Measurements from ENCODE around the gene NRXN3. TPM values are rescaled to one million over a fixed set of nuclear protein-coding genes. Genes with fewer than 3 reads are reported as not detected.

Gene NRXN3
- total RNA-seq, 1 experiment from 2014 or later = 0.02 TPM

DNA sequence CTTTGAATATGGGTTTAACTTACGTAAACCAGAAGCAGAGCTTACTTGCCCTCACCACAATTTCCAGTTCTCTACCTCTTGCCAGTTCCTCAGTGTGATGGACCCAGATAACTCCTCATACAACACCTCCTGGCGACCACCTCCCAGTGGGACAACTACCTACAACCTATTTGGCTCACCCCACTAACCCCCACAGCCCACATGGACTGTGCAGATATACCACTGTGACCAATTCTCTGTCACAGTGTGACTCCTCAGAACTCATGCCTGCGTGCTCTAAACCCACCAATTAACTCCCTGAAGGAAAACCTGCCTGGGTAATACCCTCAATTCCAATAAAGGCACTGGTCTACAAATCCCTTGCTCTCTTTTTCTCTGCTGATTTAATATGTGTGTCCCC, 1729.4 kb downstream of the NRXN3 start:
- H3K4me1 ChIP-seq = no peaks in the 10 kb centered on the region

DNA sequence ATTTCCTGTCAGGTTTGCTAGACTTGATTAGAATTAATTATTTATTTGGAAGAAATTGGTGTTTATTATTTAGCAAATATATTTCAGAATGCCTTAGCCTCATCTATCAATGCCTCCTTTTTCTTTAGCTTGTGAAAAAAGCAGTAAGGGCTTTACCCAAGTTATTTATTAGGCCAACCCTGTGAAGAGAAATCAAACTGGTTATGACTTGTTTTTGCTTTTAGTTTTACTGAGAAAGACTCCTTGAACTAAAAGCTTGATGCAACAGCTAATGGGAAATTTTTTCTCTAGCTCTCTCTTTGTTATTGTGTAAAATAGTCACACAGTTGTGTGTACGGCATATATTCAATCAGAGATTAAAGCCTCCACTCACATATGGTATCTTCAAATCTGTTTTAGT, 1734.3 kb downstream of the NRXN3 start:
- no peak overlapping the region for H3K27ac ChIP-seq
- no peaks in the 10 kb centered on the region for H3K27me3 ChIP-seq
- H3K36me3 ChIP-seq = no peaks in the 10 kb centered on the region
- H3K9me3 ChIP-seq (replicated peaks) = no peaks in the 10 kb centered on the region
- H3K4me3 ChIP-seq = no peak overlapping the region
- no peak for DNase-seq
- no peaks in the 10 kb centered on the region for H3K4me1 ChIP-seq

More for the DNA sequence above, 1729.4 kb downstream of the NRXN3 start:
- H3K27ac ChIP-seq = no peak overlapping the region
- H3K27me3 ChIP-seq = no peaks in the 10 kb centered on the region
- H3K36me3 ChIP-seq = no peaks in the 10 kb centered on the region
- H3K4me3 ChIP-seq = no peak overlapping the region
- DNase-seq = no peak
- no peaks in the 10 kb centered on the region for H3K9me3 ChIP-seq (replicated peaks)

- H3K36me3 ChIP-seq = no peaks in the 10 kb centered on the region
- H3K27me3 ChIP-seq = no peaks in the 10 kb centered on the region
- no peaks in the 10 kb centered on the region for H3K9me3 ChIP-seq (replicated peaks)
- no peak for DNase-seq
- H3K27ac ChIP-seq = no peak overlapping the region
- no peak overlapping the region for H3K4me3 ChIP-seq
- no peaks in the 10 kb centered on the region for H3K4me1 ChIP-seq
These were observed 1736.8 kb downstream of the NRXN3 start for GRCh38 chr14:79906994-79907393.

DNA sequence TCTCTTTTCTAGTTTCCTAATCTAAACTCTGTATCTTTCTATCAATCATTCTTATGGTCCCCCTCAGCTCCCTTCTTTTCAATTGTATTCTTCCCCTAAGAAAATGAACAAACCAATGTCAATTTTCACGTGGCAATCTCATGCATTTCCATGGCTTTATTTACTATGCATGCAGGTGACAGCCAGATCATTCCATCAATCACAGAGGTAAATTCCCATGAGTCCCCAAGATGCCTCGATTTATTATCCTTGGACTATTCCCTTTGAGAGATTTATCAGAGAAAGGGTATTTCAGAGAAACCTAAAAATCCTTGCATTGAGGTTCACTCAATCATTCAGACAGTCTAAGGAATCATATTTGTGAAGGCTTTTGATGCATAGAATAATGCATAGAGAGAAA, 1739.9 kb downstream of the NRXN3 start:
- Histone ChIP-seq H3K9me3 (replicated peaks) (no peaks in the 10 kb centered on the region), H3K36me3 (no peaks in the 10 kb centered on the region), H3K27me3 (no peaks in the 10 kb centered on the region), H3K27ac (no peak overlapping the region), H3K4me1 (no peaks in the 10 kb centered on the region), H3K4me3 (no peak overlapping the region)
- DNase-seq = no peak

- Histone ChIP-seq H3K27me3 (no peaks in the 10 kb centered on the region), H3K4me3 (no peak overlapping the region), H3K27ac (no peak overlapping the region), H3K36me3 (no peaks in the 10 kb centered on the region), H3K9me3 (replicated peaks) (no peaks in the 10 kb centered on the region), H3K4me1 (no peaks in the 10 kb centered on the region)
- DNase-seq = no peak
These were observed 1741.6 kb downstream of the NRXN3 start for GRCh38 chr14:79911744-79912143.

DNA sequence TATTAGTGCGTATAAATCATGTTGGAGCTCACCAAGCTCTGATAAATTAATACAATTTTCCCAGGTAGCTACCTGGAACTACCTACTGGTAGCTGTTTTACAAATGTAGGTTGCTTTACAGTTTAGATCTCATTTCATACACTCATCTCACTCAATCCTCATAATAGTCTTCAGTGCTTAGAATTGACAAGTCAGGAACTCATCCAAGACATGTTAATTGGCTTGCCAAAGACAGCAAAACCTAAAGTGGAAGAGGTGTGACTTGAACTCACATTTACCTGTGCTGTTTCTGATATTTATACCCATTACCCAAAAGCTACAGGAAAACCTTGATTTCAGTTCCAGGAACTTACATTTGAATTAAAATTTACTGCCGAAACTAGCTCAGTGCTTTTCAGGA, 1744.4 kb downstream of the NRXN3 start:
- H3K4me3 ChIP-seq = no peak overlapping the region
- no peaks in the 10 kb centered on the region for H3K27me3 ChIP-seq
- no peaks in the 10 kb centered on the region for H3K36me3 ChIP-seq
- no peaks in the 10 kb centered on the region for H3K9me3 ChIP-seq (replicated peaks)
- no peaks in the 10 kb centered on the region for H3K4me1 ChIP-seq
- no peak for DNase-seq
- no peak overlapping the region for H3K27ac ChIP-seq

DNA sequence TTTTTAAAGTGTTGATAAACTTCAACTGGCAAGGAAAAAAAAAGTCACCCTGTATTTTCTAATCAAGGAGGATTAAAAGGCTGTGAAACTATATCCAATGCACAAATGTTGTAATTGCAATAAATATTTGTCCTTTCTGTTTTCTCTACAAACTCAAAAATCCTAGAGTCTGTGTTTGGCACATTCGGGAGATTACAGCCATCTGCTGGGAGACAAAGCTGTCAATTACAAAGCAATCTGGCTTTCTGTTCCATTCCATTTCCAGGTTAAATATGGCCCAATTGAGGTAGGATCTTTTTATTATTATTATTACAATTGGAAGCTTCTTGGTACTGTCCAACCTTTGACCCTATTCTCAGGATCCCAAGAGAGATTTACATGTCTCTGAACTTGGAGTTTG, 1745.2 kb downstream of the NRXN3 start:
- DNase-seq = no peak
- H3K4me3 ChIP-seq = no peak overlapping the region
- H3K9me3 ChIP-seq (replicated peaks) = no peaks in the 10 kb centered on the region
- no peaks in the 10 kb centered on the region for H3K36me3 ChIP-seq
- no peaks in the 10 kb centered on the region for H3K4me1 ChIP-seq
- no peak overlapping the region for H3K27ac ChIP-seq
- no peaks in the 10 kb centered on the region for H3K27me3 ChIP-seq

GRCh38 chr14:79916281-79916680, 1746.1 kb downstream of the NRXN3 start:
- H3K27ac ChIP-seq = no peak overlapping the region
- no peak for DNase-seq
- no peaks in the 10 kb centered on the region for H3K9me3 ChIP-seq (replicated peaks)
- no peaks in the 10 kb centered on the region for H3K27me3 ChIP-seq
- H3K36me3 ChIP-seq = no peaks in the 10 kb centered on the region
- H3K4me1 ChIP-seq = no peaks in the 10 kb centered on the region
- no peak overlapping the region for H3K4me3 ChIP-seq

GRCh38 chr14:79916892-79917291, 1746.7 kb downstream of the NRXN3 start:
- no peak for DNase-seq
- no peak overlapping the region for H3K4me3 ChIP-seq

More at GRCh38 chr14:79916892-79917291, 1746.7 kb downstream of the NRXN3 start:
- Histone ChIP-seq H3K4me1 (no peaks in the 10 kb centered on the region), H3K9me3 (replicated peaks) (no peaks in the 10 kb centered on the region), H3K27me3 (no peaks in the 10 kb centered on the region), H3K27ac (no peak overlapping the region), H3K36me3 (no peaks in the 10 kb centered on the region)

Data from SJCRH30 (cell line).